ENCODE results near the gene B3GAT1.

DNA sequence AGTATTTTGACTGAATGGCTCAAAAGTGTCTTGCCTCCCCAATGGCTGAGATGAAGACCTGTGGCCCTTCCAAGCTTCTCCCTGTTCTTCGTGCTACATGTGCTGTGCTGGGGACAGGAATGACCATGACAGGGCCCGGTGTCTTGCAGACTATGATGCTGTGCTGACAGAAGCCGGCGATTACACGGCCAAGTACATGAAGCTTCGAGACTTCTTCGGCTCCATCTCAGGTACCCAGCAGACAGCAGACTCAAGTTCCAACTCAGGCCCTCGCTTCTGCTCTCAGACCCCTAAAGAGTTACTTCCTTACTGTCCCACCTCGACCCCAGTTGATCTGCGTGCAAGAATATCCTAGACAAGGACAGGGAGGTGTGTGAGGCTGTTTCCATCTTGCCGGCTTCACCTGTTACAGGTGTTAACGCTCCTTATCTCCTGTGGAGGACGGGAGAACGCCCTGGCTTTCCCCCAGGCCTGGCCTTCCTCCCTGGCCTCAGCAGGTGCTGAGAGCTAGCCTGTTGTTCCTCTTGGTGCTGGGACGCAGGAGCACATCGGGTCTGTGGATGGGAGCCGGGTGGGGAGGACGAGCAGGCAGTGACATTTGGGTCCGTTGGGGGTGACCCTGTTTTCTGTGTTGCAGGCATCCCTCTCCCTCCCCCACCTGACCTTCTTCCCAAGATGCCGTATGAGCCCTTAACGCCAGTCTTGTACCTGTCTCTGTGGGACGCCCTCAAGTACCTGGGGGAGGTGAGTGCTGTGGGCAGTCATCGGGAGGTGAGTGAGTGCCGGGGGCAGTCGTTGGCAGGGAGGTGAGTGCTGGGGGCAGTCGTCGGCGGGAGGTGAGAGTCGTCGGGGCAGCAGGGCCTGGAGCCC, 42.2 kb downstream of the B3GAT1 start:
- no peak for TF ChIP-seq REST (IDR thresholded peaks at IDR 0.05; ENCODE audit: borderline replicate concordance)
- TF ChIP-seq EP300 (conservative IDR thresholded peaks at IDR 0.05; ENCODE audit: poor library complexity, severe bottlenecking) = no peak
- no peak for TF ChIP-seq POLR2AphosphoS5 (IDR thresholded peaks at IDR 0.05)
- TF ChIP-seq EZH2 (IDR thresholded peaks at IDR 0.05; ENCODE audit: borderline replicate concordance, insufficient read depth, low read length, poor library complexity, severe bottlenecking) = no peak
- TF ChIP-seq, protein P1, sequence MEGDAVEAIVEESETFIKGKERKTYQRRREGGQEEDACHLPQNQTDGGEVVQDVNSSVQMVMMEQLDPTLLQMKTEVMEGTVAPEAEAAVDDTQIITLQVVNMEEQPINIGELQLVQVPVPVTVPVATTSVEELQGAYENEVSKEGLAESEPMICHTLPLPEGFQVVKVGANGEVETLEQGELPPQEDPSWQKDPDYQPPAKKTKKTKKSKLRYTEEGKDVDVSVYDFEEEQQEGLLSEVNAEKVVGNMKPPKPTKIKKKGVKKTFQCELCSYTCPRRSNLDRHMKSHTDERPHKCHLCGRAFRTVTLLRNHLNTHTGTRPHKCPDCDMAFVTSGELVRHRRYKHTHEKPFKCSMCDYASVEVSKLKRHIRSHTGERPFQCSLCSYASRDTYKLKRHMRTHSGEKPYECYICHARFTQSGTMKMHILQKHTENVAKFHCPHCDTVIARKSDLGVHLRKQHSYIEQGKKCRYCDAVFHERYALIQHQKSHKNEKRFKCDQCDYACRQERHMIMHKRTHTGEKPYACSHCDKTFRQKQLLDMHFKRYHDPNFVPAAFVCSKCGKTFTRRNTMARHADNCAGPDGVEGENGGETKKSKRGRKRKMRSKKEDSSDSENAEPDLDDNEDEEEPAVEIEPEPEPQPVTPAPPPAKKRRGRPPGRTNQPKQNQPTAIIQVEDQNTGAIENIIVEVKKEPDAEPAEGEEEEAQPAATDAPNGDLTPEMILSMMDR (IDR thresholded peaks at IDR 0.05; ENCODE audit: poor library complexity, severe bottlenecking) = no peak
